Omental fat pad (tissue), 4 donors: ENCODE measurements around the gene GRIP1. TPM values are rescaled to one million over a fixed set of nuclear protein-coding genes. Genes with fewer than 3 reads are reported as not detected.

Experiments
- ATAC-seq: fragments of 150-250 bp; one replicate; pipeline ENCODE4 v1.9.1; 2016; ENCODE audit warnings: mild to moderate bottlenecking, moderate library complexity; ENCODE audit not compliant: low FRiP score
- DNase-seq: peaks from one replicate; pipeline ENCODE4 v3.0.0-alpha.2; 2019; ENCODE audit warnings: low spot score
- CTCF ChIP-seq, 3 donors: fragments of 450-650 bp; IDR thresholded peaks; one replicate each; pipeline ENCODE4 v1.5.1; 2016 to 2017; ENCODE audit warnings: antibody characterized with exemption in 3 of 3, mild to moderate bottlenecking in 3 of 3, moderate library complexity in 2 of 3
- total RNA-seq, 4 donors: library from RNA; depleted of rRNA; stranded (reverse); fragments of >200 nt; gene quantifications; one replicate each; pipeline ENCODE4 v1.1.0, GENCODE V29; 2016

GRIP1 gene
- total RNA-seq, 4 donors from 2014 or later: 1.2 to 4.9 (median 2.9) TPM

GRCh38 chr12:66602483-66603143, 76.3 kb downstream of the GRIP1 start:
- ATAC-seq (no peak), DNase-seq (no peak)
- no peak for TF ChIP-seq CTCF (IDR thresholded peaks at IDR 0.05)

GRCh38 chr12:66600903-66601302, 78.0 kb downstream of the GRIP1 start:
- no peak for TF ChIP-seq CTCF (IDR thresholded peaks at IDR 0.05)
- DNase-seq: no peak
- no peak for ATAC-seq

- ATAC-seq: no peak
- TF ChIP-seq CTCF (IDR thresholded peaks at IDR 0.05): no peak
- no peak for DNase-seq
These were observed 79.1 kb downstream of the GRIP1 start for GRCh38 chr12:66599816-66600215.

GRCh38 chr12:66598608-66599007, 80.3 kb downstream of the GRIP1 start:
- no peak for TF ChIP-seq CTCF (IDR thresholded peaks at IDR 0.05)
- ATAC-seq: no peak
- no peak for DNase-seq

GRCh38 chr12:66598079-66598478, 80.8 kb downstream of the GRIP1 start:
- TF ChIP-seq CTCF (IDR thresholded peaks at IDR 0.05): no peak
- DNase-seq (no peak), ATAC-seq (no peak)

GRCh38 chr12:66596199-66596598, 82.7 kb downstream of the GRIP1 start:
- no peak for TF ChIP-seq CTCF (IDR thresholded peaks at IDR 0.05)
- ATAC-seq: no peak

GRCh38 chr12:66594688-66595087, 84.2 kb downstream of the GRIP1 start:
- ATAC-seq: peak; percentile 84
- TF ChIP-seq CTCF (IDR thresholded peaks at IDR 0.05): no peak
- no peak for DNase-seq

More at GRCh38 chr12:66596199-66596598, 82.7 kb downstream of the GRIP1 start:
- DNase-seq: no peak
